ENCODE data around the gene RARRES1.
A peak's percentile ranks its signal among the peaks of the same experiment; 100 is the strongest.
"Not testable (repeated sequence)": the region's sequence is repeated elsewhere in the genome, so short reads cannot be mapped to it uniquely, and the experiment has no call there.

Gene RARRES1

GRCh38 chr3:158701420-158702065 lies 30.7 kb downstream of the RARRES1 start:
- H3K4me3 ChIP-seq (ENCODE audit: control insufficient read depth, low read depth, low read length) = no peak overlapping the region
- peak; percentile 66 for DNase-seq (ENCODE audit: low read depth)
- TF ChIP-seq, protein P1, sequence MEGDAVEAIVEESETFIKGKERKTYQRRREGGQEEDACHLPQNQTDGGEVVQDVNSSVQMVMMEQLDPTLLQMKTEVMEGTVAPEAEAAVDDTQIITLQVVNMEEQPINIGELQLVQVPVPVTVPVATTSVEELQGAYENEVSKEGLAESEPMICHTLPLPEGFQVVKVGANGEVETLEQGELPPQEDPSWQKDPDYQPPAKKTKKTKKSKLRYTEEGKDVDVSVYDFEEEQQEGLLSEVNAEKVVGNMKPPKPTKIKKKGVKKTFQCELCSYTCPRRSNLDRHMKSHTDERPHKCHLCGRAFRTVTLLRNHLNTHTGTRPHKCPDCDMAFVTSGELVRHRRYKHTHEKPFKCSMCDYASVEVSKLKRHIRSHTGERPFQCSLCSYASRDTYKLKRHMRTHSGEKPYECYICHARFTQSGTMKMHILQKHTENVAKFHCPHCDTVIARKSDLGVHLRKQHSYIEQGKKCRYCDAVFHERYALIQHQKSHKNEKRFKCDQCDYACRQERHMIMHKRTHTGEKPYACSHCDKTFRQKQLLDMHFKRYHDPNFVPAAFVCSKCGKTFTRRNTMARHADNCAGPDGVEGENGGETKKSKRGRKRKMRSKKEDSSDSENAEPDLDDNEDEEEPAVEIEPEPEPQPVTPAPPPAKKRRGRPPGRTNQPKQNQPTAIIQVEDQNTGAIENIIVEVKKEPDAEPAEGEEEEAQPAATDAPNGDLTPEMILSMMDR (conservative IDR thresholded peaks at IDR 0.05; ENCODE audit: control insufficient read depth, insufficient read depth, low read depth, low read length) = no peak

- no peak for DNase-seq (ENCODE audit: low read depth)
- H3K4me3 ChIP-seq (ENCODE audit: control insufficient read depth, low read depth, low read length) = no peak overlapping the region
- TF ChIP-seq, protein P1 (conservative IDR thresholded peaks at IDR 0.05; ENCODE audit: control insufficient read depth, insufficient read depth, low read depth, low read length) = no peak
Measured at GRCh38 chr3:158700559-158700958, 31.7 kb downstream of the RARRES1 start.

DNA sequence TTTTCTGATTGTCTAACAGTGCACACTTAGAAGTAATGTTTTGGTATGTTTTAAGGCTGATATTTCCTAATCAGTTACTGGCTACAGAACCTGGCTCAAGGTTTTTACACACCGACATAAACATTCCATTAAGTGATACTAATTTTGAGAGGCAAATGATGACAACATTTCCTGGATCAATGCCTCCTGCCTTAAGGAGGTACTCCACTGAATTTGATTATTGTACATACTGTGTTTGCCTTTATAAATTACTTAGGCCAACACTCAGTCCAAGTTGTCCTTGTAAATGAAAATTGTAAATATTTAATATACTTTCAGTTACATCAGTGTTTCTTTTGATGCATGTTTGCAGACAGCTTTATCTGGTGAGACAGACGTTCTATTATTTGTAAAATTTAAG lies 35.6 kb downstream of the RARRES1 start:
- peak; percentile 58 for DNase-seq (ENCODE audit: low read depth)
- TF ChIP-seq, protein P1 (conservative IDR thresholded peaks at IDR 0.05; ENCODE audit: control insufficient read depth, insufficient read depth, low read depth, low read length) = no peak
- H3K4me3 ChIP-seq (ENCODE audit: control insufficient read depth, low read depth, low read length) = no peak overlapping the region

- DNase-seq (ENCODE audit: low read depth); H3K4me3 ChIP-seq (ENCODE audit: control insufficient read depth, low read depth, low read length): not testable (repeated sequence)
Measured at GRCh38 chr3:158693866-158694456, 38.3 kb downstream of the RARRES1 start.

- TF ChIP-seq, protein P1 (conservative IDR thresholded peaks at IDR 0.05; ENCODE audit: control insufficient read depth, insufficient read depth, low read depth, low read length) = no peak
- H3K4me3 ChIP-seq (ENCODE audit: control insufficient read depth, low read depth, low read length) = no peak overlapping the region
- DNase-seq (ENCODE audit: low read depth) = no peak
Measured at GRCh38 chr3:158685159-158685558, 47.1 kb downstream of the RARRES1 start.

- TF ChIP-seq, protein P1 (conservative IDR thresholded peaks at IDR 0.05; ENCODE audit: control insufficient read depth, insufficient read depth, low read depth, low read length) = no peak
- DNase-seq (ENCODE audit: low read depth) = peak; percentile 74
- H3K4me3 ChIP-seq (ENCODE audit: control insufficient read depth, low read depth, low read length) = no peak overlapping the region
Measured at GRCh38 chr3:158683230-158683962, 48.9 kb downstream of the RARRES1 start.

GRCh38 chr3:158680861-158681260 lies 51.4 kb downstream of the RARRES1 start:
- H3K4me3 ChIP-seq (ENCODE audit: control insufficient read depth, low read depth, low read length) = no peak overlapping the region
- TF ChIP-seq, protein P1 (conservative IDR thresholded peaks at IDR 0.05; ENCODE audit: control insufficient read depth, insufficient read depth, low read depth, low read length) = no peak
- DNase-seq (ENCODE audit: low read depth) = no peak
